ENCODE measurements around the gene LAMTOR5. TPM values are rescaled to one million over a fixed set of nuclear protein-coding genes. Genes with fewer than 3 reads are reported as not detected.
"Not testable (repeated sequence)": the region's sequence is repeated elsewhere in the genome, so short reads cannot be mapped to it uniquely, and the experiment has no call there.

Gene LAMTOR5
- total RNA-seq, 1 donor = 39.4 TPM

- H3K9me3 ChIP-seq (ENCODE audit: low read depth, low read length); H3K27me3 ChIP-seq (ENCODE audit: insufficient read depth, low read length); H3K4me3 ChIP-seq (ENCODE audit: low read length): not testable (repeated sequence)
- H3K4me1 ChIP-seq (ENCODE audit: insufficient read depth, low read length) = peaks cover 18% of the 10 kb centered on the region
Observed at GRCh38 chr1:110437645-110438299, 30.3 kb upstream of the LAMTOR5 start.

- Histone ChIP-seq H3K4me3 (ENCODE audit: low read length) (no peak overlapping the region), H3K9me3 (ENCODE audit: low read depth, low read length) (no peaks in the 10 kb centered on the region), H3K4me1 (ENCODE audit: insufficient read depth, low read length) (peaks cover 18% of the 10 kb centered on the region), H3K27me3 (ENCODE audit: insufficient read depth, low read length) (no peaks in the 10 kb centered on the region)
Observed at GRCh38 chr1:110436635-110437034, 29.1 kb upstream of the LAMTOR5 start.

DNA sequence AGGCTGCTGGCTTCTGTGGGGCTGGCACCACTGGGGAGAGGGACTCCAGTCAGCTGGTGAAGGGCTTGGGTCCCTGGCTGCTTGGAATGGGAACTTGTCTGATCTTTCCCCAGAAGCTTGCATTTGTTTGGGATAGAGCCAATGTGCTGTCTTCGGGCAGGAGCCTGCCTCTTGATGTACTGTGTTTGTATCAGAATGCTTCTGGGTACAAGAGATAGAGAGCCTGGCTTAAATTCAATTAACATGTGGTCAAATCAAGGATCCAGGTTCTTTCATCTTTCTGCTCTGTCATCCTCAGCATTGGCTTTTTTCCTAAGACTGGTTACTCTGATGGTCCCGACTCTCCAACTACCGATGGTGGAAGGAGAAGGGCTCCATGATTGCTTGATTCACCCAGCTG lies 27.5 kb upstream of the LAMTOR5 start:
- H3K9me3 ChIP-seq (ENCODE audit: low read depth, low read length) = no peaks in the 10 kb centered on the region
- H3K4me3 ChIP-seq (ENCODE audit: low read length) = no peak overlapping the region
- no peaks in the 10 kb centered on the region for H3K27me3 ChIP-seq (ENCODE audit: insufficient read depth, low read length)
- peaks cover 28% of the 10 kb centered on the region for H3K4me1 ChIP-seq (ENCODE audit: insufficient read depth, low read length)

DNA sequence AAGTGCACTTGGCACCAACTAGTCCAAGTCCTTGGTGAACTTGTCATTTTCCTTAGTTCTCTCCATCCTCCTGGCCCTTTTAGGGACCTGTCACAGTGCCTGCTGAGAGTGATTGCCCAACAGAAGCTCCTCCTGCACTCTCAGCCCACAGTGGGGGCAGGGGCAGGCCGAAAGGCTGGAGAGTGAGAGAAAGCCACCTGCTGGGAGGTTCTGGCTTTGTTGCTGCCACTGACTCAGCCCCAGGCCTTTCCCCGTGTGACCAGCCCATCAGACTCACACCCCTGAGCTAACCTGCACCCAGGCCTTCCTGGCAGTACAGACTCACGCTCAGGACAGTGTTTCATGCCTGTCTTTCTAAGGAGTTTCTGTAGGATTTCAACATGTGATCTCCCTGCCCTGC lies 26.3 kb upstream of the LAMTOR5 start:
- Histone ChIP-seq H3K4me3 (ENCODE audit: low read length) (no peak overlapping the region), H3K4me1 (ENCODE audit: insufficient read depth, low read length) (peaks cover 28% of the 10 kb centered on the region)

GRCh38 chr1:110433213-110433612 lies 25.7 kb upstream of the LAMTOR5 start:
- no peaks in the 10 kb centered on the region for H3K27me3 ChIP-seq (ENCODE audit: insufficient read depth, low read length)
- no peaks in the 10 kb centered on the region for H3K9me3 ChIP-seq (ENCODE audit: low read depth, low read length)
- H3K4me3 ChIP-seq (ENCODE audit: low read length) = no peak overlapping the region
- peaks cover 28% of the 10 kb centered on the region for H3K4me1 ChIP-seq (ENCODE audit: insufficient read depth, low read length)

More for the DNA sequence above, 26.3 kb upstream of the LAMTOR5 start:
- Histone ChIP-seq H3K9me3 (ENCODE audit: low read depth, low read length) (no peaks in the 10 kb centered on the region), H3K27me3 (ENCODE audit: insufficient read depth, low read length) (no peaks in the 10 kb centered on the region)

GRCh38 chr1:110430901-110431300 lies 23.4 kb upstream of the LAMTOR5 start:
- Histone ChIP-seq H3K4me3 (ENCODE audit: low read length) (no peak overlapping the region), H3K27me3 (ENCODE audit: insufficient read depth, low read length) (no peaks in the 10 kb centered on the region), H3K4me1 (ENCODE audit: insufficient read depth, low read length) (peaks cover 28% of the 10 kb centered on the region)

DNA sequence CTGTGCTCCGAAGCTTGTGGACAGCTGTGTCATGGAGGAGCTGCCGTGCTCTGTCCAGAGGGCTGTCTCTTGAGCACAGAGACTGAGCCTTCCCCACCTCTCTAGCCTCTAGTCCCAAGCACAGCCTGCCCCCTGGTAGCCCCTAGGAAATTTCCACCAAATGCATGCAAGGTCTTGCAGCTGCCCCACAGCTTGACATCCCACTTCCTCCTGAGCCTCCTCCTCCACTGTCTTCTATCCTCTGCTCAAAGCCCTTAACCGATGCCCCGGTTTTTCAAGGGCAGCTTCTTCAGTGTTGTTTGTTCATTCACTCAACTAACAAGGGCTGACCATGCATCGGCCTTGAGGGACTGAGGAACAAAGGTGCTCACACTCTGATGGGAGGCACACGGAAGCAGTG lies 22.9 kb upstream of the LAMTOR5 start:
- Histone ChIP-seq H3K4me3 (ENCODE audit: low read length) (no peak overlapping the region), H3K27me3 (ENCODE audit: insufficient read depth, low read length) (no peaks in the 10 kb centered on the region), H3K4me1 (ENCODE audit: insufficient read depth, low read length) (peaks cover 28% of the 10 kb centered on the region), H3K9me3 (ENCODE audit: low read depth, low read length) (no peaks in the 10 kb centered on the region)

More at GRCh38 chr1:110430901-110431300, 23.4 kb upstream of the LAMTOR5 start:
- H3K9me3 ChIP-seq (ENCODE audit: low read depth, low read length) = no peaks in the 10 kb centered on the region

GRCh38 chr1:110428946-110429345 lies 21.5 kb upstream of the LAMTOR5 start:
- Histone ChIP-seq H3K4me1 (ENCODE audit: insufficient read depth, low read length) (peaks cover 22% of the 10 kb centered on the region), H3K4me3 (ENCODE audit: low read length) (no peak overlapping the region), H3K9me3 (ENCODE audit: low read depth, low read length) (no peaks in the 10 kb centered on the region), H3K27me3 (ENCODE audit: insufficient read depth, low read length) (no peaks in the 10 kb centered on the region)

DNA sequence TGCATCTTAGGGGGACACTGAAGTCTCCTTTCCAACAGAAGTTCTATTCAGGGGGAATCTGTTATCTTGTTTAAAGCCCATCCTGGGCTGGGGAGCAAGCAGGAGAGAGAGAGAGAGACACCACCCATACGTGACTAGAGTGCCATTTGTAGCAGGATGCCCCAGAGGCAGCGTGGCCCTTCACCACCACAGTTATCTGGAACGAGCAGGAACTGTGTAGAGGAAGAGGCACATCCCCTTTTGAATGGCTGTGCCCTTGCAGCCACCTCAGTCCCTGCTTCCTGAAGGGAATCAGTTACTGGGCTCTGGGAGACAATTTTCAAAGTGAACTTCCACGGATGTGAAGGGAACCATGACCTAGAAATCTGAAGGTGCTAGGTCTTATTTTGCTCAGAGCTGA lies 19.4 kb upstream of the LAMTOR5 start:
- Histone ChIP-seq H3K27me3 (ENCODE audit: insufficient read depth, low read length) (no peaks in the 10 kb centered on the region), H3K4me3 (ENCODE audit: low read length) (no peak overlapping the region), H3K9me3 (ENCODE audit: low read depth, low read length) (no peaks in the 10 kb centered on the region), H3K4me1 (ENCODE audit: insufficient read depth, low read length) (peaks cover 10% of the 10 kb centered on the region)

DNA sequence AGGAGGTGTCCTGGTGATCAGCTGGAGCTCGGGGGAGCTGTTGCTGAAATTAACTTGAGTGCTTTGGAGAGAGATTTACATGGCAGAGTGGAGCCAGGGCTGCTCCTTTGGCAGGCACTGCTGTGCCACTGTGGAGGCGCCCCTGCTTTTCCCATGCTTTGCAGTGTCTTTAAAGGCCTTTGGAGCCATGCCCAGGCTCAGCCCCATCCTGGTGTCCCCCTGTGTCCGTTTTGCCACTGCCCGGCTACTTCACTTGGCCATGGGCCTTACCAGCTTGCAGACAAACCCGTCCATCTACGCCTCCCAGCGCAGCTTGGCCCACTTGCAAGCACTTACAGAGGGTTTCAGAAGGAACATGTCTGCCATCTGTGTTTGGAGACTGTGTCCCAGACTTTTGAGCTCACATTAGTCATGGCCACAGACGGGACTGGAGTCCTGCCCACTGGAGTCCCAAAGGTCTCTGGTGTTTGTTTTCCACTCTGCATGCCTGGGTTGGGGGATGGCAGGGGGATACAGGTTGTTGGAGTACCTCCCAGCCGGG lies 18.2 kb upstream of the LAMTOR5 start:
- Histone ChIP-seq H3K4me1 (ENCODE audit: insufficient read depth, low read length) (peaks cover 10% of the 10 kb centered on the region), H3K4me3 (ENCODE audit: low read length) (no peak overlapping the region), H3K9me3 (ENCODE audit: low read depth, low read length) (no peaks in the 10 kb centered on the region), H3K27me3 (ENCODE audit: insufficient read depth, low read length) (no peaks in the 10 kb centered on the region)

- H3K27me3 ChIP-seq (ENCODE audit: insufficient read depth, low read length) = no peaks in the 10 kb centered on the region
- no peaks in the 10 kb centered on the region for H3K9me3 ChIP-seq (ENCODE audit: low read depth, low read length)
- H3K4me1 ChIP-seq (ENCODE audit: insufficient read depth, low read length) = peaks cover 5% of the 10 kb centered on the region
- no peak overlapping the region for H3K4me3 ChIP-seq (ENCODE audit: low read length)
Observed at GRCh38 chr1:110424699-110425611, 17.5 kb upstream of the LAMTOR5 start.

DNA sequence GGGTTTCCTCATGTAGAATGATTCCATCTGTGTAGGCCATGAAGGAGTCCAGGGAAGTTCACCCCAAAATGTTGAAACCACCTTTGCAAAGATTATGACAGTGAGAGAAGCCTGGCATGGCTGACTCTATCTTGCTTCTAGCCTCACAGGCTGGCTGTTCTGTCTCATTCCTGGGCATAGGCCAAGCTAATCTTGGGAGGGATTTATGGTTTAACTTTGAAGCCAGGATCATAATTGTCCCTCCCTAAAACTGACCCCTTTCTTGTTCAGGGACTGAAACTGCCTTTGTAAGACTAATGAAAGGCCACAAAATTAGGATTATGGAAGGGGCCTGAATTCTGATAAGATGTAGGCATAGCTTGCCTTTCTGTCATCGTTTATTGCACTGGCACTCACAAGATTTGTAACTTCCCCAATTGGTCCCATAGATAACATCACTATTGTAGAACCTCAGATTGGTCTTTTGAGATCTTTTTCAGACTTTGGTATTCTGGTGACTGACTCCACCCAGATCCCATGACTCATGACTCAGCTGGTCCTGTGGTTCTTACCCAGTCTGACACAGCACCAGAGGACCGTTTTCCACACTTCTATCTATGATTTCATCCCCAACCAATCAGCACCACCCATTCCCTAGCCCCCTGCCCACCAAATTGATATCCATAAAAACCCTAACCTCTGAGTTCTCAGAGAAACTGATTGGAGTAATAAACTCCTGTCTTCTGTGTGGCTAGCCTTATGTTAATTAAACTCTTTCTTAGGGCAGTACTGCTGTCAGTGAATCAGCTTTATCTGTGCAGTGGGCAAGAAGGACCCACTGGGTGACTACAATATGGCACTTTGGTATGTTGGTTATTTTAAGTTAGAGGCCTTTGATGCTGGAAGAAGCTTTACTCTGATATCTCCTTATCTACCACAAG lies 13.6 kb upstream of the LAMTOR5 start:
- no peaks in the 10 kb centered on the region for H3K9me3 ChIP-seq (ENCODE audit: low read depth, low read length)
- H3K27me3 ChIP-seq (ENCODE audit: insufficient read depth, low read length) = no peaks in the 10 kb centered on the region
- peaks cover 5% of the 10 kb centered on the region for H3K4me1 ChIP-seq (ENCODE audit: insufficient read depth, low read length)

DNA sequence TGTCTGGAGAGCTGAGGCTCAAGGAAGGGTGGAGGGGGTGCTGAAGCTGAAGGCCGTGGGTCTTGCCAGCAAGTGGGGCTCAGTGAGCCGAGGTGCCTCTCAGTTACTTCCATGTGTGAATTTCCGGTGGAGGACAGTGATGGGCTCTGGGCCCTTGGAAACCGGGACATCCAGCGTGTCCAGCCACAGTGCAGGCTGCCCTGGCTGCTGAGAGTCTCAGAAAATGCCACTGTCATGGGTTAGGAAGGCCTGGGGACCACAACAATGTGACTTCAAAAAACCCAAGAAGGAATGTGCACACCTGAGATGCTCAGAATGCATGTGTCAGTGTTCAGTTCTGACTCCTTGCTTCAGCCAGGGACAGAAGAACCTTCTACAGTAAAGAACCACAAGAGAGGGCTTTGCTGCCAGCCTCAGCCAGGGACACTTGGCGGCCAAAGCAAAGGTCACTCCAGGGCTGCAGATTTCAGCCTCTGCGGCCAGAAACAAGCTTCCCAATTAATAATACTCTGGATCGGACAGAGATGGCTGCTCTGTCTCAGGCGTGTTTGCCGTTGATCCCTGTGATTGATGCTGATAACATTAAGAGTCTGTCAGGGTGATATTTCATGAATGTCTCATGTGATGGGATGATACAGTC lies 12.6 kb upstream of the LAMTOR5 start:
- Histone ChIP-seq H3K4me1 (ENCODE audit: insufficient read depth, low read length) (peaks cover 5% of the 10 kb centered on the region), H3K4me3 (ENCODE audit: low read length) (no peak overlapping the region), H3K27me3 (ENCODE audit: insufficient read depth, low read length) (no peaks in the 10 kb centered on the region), H3K9me3 (ENCODE audit: low read depth, low read length) (no peaks in the 10 kb centered on the region)

More for the DNA sequence above, 13.6 kb upstream of the LAMTOR5 start:
- no peak overlapping the region for H3K4me3 ChIP-seq (ENCODE audit: low read length)

DNA sequence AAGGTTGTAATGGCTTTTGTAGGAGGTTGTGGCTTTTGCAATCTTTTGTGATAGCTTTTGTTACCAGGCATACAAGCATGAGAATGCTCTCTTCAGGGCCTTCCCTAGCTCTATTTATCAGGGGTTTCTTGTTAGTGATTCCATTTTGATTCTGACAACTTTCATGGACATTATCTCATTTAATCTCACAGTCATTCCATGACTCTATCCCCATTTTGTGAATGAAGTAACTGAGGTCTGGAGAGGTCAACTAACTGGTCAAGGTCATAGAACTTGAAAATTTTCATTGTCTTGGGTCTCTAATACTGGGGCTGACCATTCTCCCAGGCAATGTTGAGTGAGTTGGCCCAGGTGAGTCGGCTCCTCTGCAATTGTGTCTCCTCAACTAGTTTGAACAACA lies 11.2 kb upstream of the LAMTOR5 start:
- Histone ChIP-seq H3K4me1 (ENCODE audit: insufficient read depth, low read length) (peaks cover 5% of the 10 kb centered on the region), H3K9me3 (ENCODE audit: low read depth, low read length) (no peaks in the 10 kb centered on the region), H3K4me3 (ENCODE audit: low read length) (no peak overlapping the region), H3K27me3 (ENCODE audit: insufficient read depth, low read length) (no peaks in the 10 kb centered on the region)

Data from mononuclear cell (primary cell).